HUDEP-2 (cell line): ENCODE results near the gene PTGES2.
A peak's percentile ranks its signal among the peaks of the same experiment; 100 is the strongest.

Experiments used
- DNase-seq, 76 experiments: peaks; one replicate each; lab custom pipeline; 2025; ENCODE audit not compliant: unreplicated experiment in 76 of 76; lab: John Stamatoyannopoulos, UW

PTGES2 gene

GRCh38 chr9:128127568-128127989 is at the start of gene PTGES2:
Gene PTGES2, minus strand, starts transcription at chr9:128127729. Its CDS starts 12 bp downstream, at chr9:128127717.
- peak in 72 of 76 experiments; percentile 13 to 88 (median 70) for DNase-seq

- no peak for DNase-seq
These were observed 48.2 kb upstream of the PTGES2 start for GRCh38 chr9:128175726-128176125.

GRCh38 chr9:128175102-128175563 is 47.6 kb upstream of the PTGES2 start:
- DNase-seq, result no peak

GRCh38 chr9:128174062-128174461 is 46.5 kb upstream of the PTGES2 start:
- no peak for DNase-seq

GRCh38 chr9:128169925-128170324 is 42.4 kb upstream of the PTGES2 start:
- DNase-seq, result no peak

- peak in 40 of 76 experiments; percentile 4 to 63 (median 30) for DNase-seq
These were observed 42.0 kb upstream of the PTGES2 start for GRCh38 chr9:128169492-128169891.

GRCh38 chr9:128168731-128169308 is 41.3 kb upstream of the PTGES2 start:
- DNase-seq, result peak in 1 of 76 experiments; percentile 9

- no peak for DNase-seq
These were observed 39.7 kb upstream of the PTGES2 start for GRCh38 chr9:128167209-128167608.

- DNase-seq, result no peak
These were observed 38.6 kb upstream of the PTGES2 start for GRCh38 chr9:128166169-128166568.

GRCh38 chr9:128164307-128164885 is 36.9 kb upstream of the PTGES2 start:
- DNase-seq, result no peak

- no peak for DNase-seq
These were observed 36.2 kb upstream of the PTGES2 start for GRCh38 chr9:128163523-128164306.

GRCh38 chr9:128163027-128163515 is 35.5 kb upstream of the PTGES2 start:
- DNase-seq, result no peak

GRCh38 chr9:128162215-128163026 is 34.9 kb upstream of the PTGES2 start:
- DNase-seq, result no peak

GRCh38 chr9:128161215-128161902 is 33.8 kb upstream of the PTGES2 start:
- no peak for DNase-seq

GRCh38 chr9:128160603-128160987 is 33.1 kb upstream of the PTGES2 start:
- peak in 35 of 76 experiments; percentile 8 to 57 (median 25) for DNase-seq

GRCh38 chr9:128159784-128160602 is 32.5 kb upstream of the PTGES2 start, which contains the start of gene BBLN:
Gene BBLN, plus strand, starts transcription at chr9:128160265. Its CDS starts 143 bp downstream, at chr9:128160408.
- peak in 73 of 76 experiments; percentile 40 to 96 (median 88) for DNase-seq

GRCh38 chr9:128159522-128159783 is 31.9 kb upstream of the PTGES2 start:
- no peak for DNase-seq

GRCh38 chr9:128155736-128156500 is 28.4 kb upstream of the PTGES2 start:
- DNase-seq, result no peak
